ENCODE measurements around the gene ZNRD2.
"Not testable (repeated sequence)": the region's sequence is repeated elsewhere in the genome, so short reads cannot be mapped to it uniquely, and the experiment has no call there.

ZNRD2 gene, protein sequence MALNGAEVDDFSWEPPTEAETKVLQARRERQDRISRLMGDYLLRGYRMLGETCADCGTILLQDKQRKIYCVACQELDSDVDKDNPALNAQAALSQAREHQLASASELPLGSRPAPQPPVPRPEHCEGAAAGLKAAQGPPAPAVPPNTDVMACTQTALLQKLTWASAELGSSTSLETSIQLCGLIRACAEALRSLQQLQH

DNA sequence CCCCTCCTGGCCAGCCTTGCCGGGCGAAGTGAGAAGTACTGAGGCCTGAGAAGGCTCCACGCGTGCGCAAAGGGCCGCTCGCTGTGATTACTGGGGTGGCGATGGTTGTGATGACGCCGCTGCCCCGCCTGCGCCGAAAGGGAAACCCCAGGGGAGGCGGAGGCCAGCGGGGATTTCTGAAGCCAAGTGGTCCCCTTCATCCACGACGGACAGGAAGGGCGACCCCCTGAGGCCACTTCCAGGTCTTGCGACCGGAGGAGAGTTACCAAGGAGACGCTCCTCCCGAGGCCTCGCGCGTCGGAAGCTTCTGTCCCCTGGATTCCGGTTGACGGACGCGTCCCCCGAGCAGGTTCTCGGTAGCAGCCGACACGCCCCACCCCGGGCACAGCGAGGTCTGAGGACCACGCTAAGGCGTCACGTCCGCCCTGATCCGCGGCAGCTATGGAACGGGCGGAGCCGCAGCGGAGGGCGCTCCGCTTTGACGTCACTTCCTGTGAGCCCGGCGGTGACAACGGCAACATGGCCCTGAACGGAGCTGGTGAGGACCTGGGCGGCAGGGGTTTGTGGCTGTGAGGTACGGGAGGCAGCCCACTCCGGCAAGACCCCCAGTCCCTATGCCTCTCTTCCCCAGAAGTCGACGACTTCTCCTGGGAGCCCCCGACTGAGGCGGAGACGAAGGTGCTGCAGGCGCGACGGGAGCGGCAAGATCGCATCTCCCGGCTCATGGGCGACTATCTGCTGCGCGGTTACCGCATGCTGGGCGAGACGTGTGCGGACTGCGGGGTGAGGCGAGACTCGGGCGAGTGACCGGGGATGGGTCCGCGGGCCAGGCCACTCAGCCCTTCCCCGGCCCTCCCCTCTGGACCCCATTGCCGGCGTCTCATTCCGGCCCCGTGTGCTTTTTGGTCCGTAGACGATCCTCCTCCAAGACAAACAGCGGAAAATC, at the start of gene ZNRD2:
ZNRD2 (plus strand) TSS at position 505 of the 946 bp plus-strand sequence; CDS start at position 520, 15 bp downstream.
- peak; percentile 96 for DNase-seq (ENCODE audit: low read depth)

DNA sequence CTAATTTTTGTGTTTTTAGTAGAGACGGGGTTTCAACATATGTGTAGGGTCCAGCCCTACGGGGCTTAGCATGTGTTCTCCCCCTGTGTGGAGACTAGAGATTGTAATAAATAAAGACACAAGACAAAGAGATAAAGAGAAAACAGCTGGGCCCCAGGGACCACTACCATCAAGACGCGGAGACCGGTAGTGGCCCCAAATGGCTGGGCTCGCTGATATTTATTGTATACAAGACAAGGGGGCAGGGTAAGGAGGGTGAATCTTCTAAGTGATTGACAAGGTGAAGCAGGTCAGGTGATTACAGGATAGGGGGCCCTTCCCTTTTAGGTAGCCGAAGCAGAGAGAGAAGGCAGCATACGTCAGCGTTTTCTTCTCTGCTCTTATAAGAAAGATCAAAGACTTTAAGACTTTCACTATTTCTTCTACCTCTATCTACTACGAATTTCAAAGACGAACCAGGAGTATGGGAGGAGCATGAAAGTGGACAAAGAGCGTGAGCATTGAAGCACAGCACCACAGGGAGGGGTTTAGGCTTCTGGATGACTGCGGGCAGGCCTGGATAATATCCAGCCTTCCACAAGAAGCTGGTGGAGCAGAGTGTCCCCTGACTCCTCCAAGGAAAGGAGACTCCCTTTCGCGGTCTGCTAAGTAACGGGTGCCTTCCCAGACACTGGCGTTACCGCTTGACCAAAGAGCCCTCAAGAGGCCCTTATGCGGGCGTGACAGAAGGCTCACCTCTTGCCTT, 48.3 kb upstream of the ZNRD2 start:
- DNase-seq (ENCODE audit: low read depth), result not testable (repeated sequence)

DNA sequence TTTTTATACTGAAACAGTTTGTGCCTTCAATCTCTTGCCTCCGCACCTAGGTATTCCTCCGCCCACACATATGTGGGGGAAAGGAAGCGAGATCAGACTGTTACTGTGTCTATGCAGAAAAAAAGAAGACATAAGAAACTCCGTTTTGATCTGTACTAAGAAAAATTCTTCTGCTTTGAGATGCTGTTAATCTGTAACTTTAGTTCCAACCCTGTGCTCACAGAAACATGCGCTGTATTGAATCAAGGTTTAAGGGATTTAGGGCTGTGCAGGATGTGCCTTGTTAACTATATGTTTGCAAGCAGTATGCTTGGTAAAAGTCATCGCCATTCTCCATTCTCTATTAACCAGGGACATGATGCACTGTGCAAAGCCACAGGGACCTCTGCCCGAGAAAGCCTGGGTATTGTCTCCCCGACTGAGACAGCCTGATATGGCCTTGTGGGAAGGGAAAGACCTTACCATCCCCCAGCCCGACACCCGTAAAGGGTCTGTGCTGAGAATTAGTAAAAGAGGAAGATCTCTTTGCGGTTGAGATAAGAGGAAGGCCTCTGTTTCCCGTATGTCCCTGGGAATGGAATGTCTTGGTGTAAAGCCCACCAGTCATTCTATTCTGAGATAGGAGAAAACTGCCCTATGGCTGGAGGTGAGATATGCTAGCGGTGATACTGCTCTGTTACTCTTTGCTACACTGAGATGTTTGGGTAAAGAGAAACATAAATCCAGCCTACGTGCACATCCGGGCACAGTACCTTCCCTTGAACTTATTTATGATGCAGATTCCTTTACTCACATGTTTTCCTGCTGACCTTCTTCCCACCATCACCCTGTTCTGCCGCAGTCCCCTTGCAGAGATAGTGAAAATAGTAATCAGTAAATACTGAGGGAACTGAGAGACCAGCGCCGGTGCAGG, 47.3 kb upstream of the ZNRD2 start:
- not testable (repeated sequence) for DNase-seq (ENCODE audit: low read depth)

DNA sequence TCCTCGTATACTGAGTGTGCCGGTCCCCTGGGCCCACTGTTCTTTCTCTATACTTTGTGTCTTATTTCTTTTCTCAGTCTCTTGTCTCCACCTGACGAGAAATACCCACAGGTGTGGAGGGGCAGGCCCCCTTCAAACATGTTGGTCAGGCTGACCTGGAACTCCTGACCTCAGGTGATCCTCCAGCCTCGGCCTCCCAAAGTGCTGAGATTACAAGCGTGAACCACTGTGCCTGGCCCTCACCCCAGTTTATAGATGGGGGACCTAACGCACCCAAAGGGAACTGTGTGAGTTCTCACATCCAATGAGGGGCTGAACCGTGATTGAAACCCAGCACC, 46.7 kb upstream of the ZNRD2 start:
- DNase-seq (ENCODE audit: low read depth), result not testable (repeated sequence)

DNA sequence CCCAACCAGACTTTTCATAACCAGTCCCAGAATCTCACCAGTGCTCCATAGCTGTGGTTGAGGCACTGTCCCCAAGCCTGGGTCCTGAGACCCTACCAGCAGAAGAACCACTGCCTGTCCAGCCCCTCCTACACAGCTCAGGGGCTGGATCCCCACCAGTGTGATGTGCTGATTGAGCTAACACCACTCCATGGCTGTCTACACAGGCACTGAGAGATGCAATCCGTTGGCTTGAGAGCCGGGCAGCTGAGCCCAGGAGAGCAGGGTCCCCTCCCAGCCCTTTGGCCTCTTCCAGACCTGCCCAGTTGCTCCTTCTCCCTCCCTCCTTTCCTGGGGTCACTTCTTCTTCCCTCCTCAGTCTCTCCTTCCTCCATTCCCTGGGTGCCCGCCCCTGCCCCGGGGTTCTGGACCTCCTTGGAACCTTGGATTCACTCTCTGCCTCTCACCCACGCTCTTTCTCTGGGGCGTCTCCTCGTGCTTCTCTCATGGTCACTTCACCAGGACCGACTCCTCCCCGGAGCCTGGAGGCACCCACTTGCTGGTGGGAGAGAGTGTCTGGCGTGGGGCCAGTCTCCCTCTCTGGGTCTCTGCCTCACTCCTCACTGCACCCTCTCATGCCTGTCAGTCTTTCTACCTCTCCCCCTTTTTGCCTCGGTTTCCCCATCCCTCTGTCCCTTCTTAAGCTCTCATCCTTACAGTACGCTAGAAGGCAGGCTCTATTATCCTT, 46.1 kb upstream of the ZNRD2 start:
- no peak for DNase-seq (ENCODE audit: low read depth)

DNA sequence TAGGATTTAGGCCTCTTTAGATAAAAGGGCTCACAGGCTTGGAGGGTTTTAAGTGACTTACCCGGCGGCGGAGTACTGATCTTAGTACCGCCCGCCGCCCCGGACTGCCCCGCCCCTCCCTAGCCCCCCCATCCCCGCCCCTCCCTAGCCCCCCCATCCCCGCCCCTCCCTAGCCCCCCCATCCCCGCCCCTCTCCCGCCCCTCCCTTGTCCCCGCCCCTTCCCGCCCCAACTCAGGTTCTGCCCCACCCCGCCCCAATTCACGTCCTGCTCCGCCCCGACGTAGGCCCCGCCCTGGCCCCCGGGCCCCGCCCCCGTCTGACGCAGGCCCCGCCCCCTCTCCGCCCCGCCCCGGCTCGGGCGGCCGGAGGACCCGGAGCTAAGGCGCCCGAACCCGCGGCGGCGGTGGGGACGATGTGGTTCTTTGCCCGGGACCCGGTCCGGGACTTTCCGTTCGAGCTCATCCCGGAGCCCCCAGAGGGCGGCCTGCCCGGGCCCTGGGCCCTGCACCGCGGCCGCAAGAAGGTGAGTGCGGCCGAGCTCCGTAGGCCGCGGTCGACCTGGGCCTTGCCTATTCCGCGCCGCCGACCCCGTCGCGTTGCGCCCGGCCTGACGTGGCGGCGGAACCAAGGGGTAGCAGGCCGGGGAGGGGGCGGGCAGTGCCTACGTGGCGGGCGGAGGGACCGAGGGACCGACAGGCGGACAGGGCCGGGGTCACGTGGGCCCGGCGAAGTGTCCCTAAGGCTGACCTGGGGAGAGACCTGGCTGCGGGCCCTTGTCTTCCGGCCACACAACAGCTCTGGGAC, 45.3 kb upstream of the ZNRD2 start, which contains the start of gene SCYL1:
SCYL1 (plus strand) TSS at position 343 of the 805 bp plus-strand sequence; CDS start at position 414, 71 bp downstream.
- no peak for DNase-seq (ENCODE audit: low read depth)

DNA sequence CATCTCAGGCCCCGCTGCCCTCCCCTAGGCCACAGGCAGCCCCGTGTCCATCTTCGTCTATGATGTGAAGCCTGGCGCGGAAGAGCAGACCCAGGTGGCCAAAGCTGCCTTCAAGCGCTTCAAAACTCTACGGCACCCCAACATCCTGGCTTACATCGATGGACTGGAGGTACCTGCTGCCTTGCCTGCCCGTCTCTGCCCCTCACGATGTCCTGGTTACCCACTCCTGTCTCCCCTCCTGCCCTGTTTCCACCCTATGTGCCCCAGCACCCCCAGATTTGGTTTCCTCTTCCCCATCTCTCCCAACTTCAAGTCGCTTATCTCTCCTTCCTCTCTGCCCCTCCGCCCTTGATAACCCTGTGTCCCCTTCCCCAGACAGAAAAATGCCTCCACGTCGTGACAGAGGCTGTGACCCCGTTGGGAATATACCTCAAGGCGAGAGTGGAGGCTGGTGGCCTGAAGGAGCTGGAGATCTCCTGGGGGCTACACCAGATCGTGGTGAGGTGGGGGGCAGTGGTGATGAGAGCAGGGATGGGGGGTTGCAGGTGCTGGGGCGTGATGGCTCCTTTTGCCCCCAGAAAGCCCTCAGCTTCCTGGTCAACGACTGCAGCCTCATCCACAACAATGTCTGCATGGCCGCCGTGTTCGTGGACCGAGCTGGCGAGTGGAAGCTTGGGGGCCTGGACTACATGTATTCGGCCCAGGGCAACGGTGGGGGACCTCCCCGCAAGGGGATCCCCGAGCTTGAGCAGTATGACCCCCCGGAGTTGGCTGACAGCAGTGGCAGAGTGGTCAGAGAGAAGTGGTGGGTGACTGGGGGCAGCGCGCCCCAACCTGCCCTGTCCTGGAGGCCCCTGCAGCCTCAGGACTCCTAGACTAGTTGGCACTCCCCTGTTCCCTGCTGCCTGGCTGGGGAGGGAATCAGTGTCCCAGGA, 44.5 kb upstream of the ZNRD2 start:
- no peak for DNase-seq (ENCODE audit: low read depth)

DNA sequence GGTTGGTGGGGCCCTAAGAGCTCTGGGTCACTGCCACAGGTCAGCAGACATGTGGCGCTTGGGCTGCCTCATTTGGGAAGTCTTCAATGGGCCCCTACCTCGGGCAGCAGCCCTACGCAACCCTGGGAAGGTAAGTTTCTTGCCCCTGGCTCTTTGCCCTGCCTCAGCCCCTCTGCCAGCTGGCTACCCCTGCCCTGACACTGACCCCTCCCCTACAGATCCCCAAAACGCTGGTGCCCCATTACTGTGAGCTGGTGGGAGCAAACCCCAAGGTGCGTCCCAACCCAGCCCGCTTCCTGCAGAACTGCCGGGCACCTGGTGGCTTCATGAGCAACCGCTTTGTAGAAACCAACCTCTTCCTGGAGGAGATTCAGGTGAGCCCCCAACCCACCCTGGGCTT, 43.5 kb upstream of the ZNRD2 start:
- DNase-seq (ENCODE audit: low read depth), result no peak

DNA sequence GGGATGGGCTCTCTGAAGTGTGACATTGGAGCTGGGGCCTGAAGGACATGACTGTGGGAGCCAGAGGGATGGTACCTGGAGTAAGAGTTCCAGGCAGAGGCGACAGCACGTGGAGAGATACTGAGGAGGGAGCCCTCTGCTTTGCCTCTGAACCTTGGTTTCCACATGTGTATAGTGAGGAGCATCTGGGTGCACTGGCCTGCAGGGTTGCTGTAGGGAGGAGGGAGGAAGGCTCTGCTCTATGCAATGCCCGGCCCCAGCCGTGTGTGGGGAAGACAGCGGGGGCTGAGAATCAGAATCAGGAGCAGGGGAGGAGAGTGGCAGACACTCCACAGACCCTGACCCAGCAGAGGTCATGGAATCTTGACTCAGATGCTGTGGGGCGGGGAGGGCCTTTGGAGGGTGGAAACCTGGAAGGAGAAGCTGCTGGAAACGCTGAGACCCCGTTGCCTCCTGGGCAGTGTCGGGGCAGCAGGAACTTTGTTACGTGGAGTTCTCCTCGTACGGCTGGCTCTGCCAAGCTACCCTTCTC, 41.4 kb upstream of the ZNRD2 start:
- DNase-seq (ENCODE audit: low read depth), result no peak

DNA sequence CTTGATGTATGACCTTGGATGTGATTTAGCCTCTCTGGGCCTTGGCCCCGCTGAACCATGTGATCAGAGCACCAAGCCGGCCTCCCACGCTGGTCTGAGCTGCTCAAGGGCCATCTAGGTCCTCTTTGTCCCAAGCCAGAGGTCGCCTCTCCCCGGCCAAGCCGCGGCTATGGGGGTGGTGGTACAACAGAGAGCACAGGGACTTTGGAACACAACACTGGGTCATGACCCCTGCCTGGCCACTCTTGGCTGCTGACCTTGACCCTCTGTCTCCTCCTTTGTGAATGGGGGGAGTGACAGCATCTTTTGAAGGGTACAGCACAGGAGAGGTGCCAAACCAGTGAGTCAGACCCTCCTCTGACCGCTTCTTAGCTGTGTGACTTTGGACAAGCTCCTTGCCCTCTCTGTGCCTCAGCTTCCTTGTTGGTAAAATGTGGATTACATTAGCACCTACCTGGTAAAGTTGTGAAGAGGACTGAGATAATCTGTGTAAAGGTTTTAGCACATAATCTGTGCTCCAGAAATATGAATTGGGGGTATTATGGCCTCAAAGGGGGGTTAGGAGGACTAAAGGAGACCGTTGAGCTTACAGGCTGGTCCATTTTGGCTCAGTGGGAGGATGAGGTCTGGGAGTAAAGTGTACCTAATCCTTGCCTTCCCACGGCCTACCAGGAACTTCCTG, 40.7 kb upstream of the ZNRD2 start:
- DNase-seq (ENCODE audit: low read depth), result no peak

DNA sequence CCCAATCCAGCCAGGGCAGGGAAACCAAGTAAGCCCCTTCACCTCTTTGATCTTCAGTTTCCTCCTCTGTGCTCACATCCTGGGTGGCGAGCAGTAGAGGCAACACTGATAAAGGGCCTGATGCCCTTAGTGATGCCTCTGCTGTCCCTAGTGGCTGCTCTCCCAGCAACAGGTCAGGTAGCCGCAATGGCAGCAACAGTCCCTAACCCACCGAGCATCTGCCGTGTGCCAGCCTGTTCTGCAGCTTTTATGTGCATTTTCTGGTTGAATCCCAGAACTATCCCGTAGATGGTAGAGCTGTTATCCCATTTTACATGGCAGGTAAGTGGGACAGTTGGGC, 40.1 kb upstream of the ZNRD2 start:
- DNase-seq (ENCODE audit: low read depth), result no peak

DNA sequence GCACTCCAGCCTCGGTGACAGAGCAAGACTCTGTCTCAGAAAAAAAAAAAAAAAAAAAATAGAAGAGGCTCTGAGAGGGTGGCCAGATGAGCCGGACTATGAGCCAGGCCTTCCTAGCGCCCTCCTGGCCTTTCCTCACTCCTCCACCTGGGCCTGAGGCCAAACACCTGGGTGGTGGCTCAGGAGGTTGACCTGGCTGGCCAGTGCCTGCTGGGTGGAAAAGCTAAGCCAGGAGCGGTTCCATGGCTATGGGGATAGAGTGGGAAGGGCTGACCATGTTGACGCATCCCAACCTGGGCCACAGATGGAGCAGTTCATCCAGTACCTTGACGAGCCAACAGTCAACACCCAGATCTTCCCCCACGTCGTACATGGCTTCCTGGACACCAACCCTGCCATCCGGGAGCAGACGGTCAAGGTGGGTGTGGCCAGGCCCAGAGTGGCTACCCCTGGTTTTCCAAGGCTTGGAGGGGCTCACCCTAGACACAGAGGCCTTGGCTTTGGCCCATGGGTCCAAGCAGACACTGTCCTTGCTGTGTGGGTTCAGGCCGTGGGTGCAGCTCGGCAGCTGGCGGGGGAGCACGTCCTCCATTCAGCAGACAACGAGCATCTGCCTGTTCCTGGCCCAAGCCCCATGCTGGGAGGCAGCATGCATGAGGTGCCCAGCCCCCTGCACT, 37.8 kb upstream of the ZNRD2 start:
- no peak for DNase-seq (ENCODE audit: low read depth)

DNA sequence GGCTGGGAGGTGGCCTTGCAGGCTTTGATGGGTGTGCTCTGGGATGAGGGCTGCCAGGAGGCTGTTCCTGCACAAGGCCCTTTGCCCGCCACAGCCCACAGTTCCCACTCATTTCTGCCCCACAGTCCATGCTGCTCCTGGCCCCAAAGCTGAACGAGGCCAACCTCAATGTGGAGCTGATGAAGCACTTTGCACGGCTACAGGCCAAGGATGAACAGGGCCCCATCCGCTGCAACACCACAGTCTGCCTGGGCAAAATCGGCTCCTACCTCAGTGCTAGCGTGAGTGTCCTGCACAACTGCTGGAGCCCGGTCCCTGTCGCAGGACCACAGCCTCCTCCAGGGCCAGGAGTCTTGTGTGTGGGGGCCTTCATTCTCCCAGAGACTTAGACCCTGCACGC, 35.2 kb upstream of the ZNRD2 start:
- DNase-seq (ENCODE audit: low read depth), result no peak

DNA sequence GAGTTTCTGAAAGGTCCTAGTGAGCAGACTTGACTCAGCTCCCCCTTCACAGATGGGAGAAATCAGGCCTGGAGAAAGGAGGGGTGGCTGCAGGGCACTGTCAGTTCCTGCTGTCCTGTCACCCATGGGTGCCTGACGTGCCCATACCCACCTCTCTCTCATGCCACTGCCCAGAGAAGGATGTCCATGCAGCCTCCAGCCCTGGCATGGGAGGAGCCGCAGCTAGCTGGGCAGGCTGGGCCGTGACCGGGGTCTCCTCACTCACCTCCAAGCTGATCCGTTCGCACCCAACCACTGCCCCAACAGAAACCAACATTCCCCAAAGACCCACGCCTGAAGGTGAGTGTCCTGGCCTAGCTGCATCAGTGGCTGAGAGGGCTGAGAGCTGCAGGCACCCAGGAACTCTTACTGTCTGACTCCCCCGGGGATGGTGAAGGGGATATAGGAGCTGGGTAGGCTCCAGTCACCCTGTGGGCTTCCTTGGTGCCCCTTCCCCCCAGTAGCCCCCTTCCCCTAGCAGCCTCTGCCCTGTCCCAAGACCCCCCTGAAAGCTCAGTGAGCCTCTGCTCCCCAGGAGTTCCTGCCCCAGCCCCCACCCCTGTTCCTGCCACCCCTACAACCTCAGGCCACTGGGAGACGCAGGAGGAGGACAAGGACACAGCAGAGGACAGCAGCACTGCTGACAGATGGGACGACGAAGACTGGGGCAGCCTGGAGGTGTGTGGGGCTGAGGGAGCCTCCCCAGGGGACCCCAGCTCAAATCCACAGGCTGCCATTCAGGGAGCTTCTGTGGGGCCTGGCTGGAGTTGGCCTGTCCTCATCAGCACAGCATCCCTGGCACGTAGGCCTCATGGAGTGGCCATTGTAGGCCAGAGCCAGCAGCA, 33.6 kb upstream of the ZNRD2 start:
- DNase-seq (ENCODE audit: low read depth), result no peak

DNA sequence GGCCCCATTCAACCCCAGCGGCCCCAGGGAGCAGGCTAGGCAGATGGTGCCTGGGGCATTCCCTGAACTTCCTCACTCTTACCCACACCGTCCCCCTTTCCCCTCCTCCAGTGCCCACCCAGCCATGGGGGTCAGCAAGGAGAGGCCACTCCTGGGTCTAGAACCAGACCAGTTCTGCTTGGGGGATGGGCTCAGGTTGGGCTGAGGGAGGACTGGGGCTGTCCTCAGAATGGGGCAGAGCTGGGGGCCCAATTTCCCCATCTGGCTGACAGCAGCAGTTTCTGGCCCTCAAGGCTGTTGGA, 33.0 kb upstream of the ZNRD2 start:
- no peak for DNase-seq (ENCODE audit: low read depth)

DNA sequence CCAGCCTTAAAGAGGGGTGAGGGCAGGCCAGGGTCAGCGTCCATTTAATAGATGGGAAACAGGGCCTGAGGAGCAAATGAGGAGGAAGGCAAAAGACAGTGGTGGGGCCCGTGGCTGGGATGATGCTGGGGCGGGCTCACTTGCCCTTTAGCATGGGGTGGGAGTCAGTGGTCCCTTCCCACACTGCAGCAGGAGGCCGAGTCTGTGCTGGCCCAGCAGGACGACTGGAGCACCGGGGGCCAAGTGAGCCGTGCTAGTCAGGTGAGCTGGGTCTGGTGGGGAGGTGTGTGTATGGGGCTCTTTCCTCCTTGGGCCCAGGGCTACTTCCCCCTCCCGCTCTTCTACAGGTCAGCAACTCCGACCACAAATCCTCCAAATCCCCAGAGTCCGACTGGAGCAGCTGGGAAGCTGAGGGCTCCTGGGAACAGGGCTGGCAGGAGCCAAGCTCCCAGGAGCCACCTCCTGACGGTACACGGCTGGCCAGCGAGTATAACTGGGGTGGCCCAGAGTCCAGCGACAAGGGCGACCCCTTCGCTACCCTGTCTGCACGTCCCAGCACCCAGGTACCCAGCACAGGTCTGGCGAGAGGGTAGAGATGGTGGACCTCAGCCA, 32.6 kb upstream of the ZNRD2 start:
- DNase-seq (ENCODE audit: low read depth), result no peak
